SH-SY5Y (cell line): ENCODE data around the gene NPM1.

Experiments
- GATA2 ChIP-seq: IDR thresholded peaks from 2 replicates; pipeline ENCODE4 v1.6.1; 2011; ENCODE audit warnings: mild to moderate bottlenecking, low read depth, low read length
- GATA3 ChIP-seq: IDR thresholded peaks from 2 replicates; pipeline ENCODE4 v1.6.1; 2011; ENCODE audit warnings: low read depth, mild to moderate bottlenecking, low read length, moderate library complexity

GRCh38 chr5:171451421-171451820 lies 63.8 kb downstream of the NPM1 start:
- no peak for TF ChIP-seq GATA2
- no peak for TF ChIP-seq GATA3
